ENCODE data around the gene NPTX1.

- TF ChIP-seq TARDBP (IDR thresholded peaks at IDR 0.05) = no peak
- TF ChIP-seq HDGF (IDR thresholded peaks at IDR 0.05; ENCODE audit: borderline replicate concordance) = no peak
- no peak for TF ChIP-seq FOXA1 (IDR thresholded peaks at IDR 0.05)
- no peak for TF ChIP-seq FOXM1 (IDR thresholded peaks at IDR 0.05; ENCODE audit: borderline replicate concordance)
- no peak for TF ChIP-seq SP1 (IDR thresholded peaks at IDR 0.05)
- no peak for TF ChIP-seq ZNF384 (IDR thresholded peaks at IDR 0.05)
- TF ChIP-seq BHLHE40 (IDR thresholded peaks at IDR 0.05; ENCODE audit: borderline replicate concordance) = no peak
- no peak for TF ChIP-seq ARNT (IDR thresholded peaks at IDR 0.05)
- TF ChIP-seq FOXK2 (IDR thresholded peaks at IDR 0.05) = no peak
- no peak for TF ChIP-seq PKNOX1 (IDR thresholded peaks at IDR 0.05)
- TF ChIP-seq LEF1 (IDR thresholded peaks at IDR 0.05; ENCODE audit: borderline replicate concordance) = no peak
- TF ChIP-seq CTBP1 (IDR thresholded peaks at IDR 0.05; ENCODE audit: borderline replicate concordance) = no peak
- no peak for TF ChIP-seq SUZ12 (IDR thresholded peaks at IDR 0.05)
- TF ChIP-seq ELF4 (IDR thresholded peaks at IDR 0.05) = no peak
Observed at GRCh38 chr17:80431246-80432195, 44.9 kb downstream of the NPTX1 start.

Data from HEK293T (cell line).